ENCODE measurements around the gene RFX5.

The RFX5 gene

DNA sequence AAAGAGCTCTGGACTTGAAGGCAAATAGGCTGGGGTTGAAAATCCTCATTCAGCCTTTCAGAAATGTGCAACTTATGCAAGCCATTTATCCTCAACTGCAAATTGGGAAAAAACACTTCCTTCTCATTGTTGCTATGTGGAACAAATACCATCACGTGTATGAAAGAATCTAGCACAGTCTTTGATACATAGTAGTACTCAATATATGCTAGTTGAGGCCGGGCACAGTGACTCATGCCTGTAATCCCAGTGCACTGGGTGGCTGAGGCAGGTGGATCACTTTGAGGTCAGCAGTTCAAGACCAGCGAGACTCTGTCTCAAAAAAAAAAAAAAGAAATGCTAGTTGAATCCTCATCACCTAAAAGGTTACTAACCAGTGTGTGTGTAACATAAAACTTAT lies 28.1 kb downstream of the RFX5 start:
- no peaks in the 10 kb centered on the region for H3K9me3 ChIP-seq (ENCODE audit: control insufficient read depth, insufficient read depth, low read length)
- no peaks in the 10 kb centered on the region for H3K4me1 ChIP-seq (ENCODE audit: insufficient read depth, low read length)
- no peaks in the 10 kb centered on the region; the same call in 1 of the 2 replicates for H3K36me3 ChIP-seq (ENCODE audit: insufficient read depth, low read length)
- no peak overlapping the region for H3K9ac ChIP-seq (ENCODE audit: low read depth, low read length)

DNA sequence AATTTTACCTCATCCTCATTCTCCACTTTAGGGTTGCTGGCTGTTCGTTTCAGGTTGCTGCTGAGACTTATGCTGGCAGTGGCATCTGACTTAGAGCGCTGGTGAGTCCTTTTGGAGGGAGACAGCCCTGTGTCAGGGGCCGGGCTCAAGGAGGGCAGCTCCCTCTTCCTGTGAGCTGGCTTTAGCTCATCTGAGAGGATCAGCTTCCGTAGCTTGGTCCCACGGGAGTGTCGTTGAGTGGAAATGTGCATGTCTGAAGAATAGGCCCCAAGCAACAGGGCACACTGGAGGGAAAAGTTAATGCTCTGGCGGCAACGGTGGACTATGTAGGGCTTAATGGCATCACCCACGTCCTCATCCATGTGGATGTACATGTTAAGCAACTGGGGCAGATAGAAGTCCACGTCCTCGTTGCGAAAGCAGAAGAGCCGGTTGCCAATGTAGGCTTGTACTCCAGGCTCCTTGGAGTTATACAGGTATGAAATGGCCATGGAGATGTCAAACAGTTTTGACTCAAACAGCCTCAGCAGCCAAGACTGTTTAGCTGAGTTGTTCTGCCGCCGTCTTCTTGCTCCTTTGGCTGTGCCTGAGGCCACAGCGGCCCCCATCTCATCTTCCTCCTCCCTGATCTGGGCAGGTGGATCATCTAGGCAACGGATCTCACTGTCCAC lies 31.4 kb downstream of the RFX5 start:
- peaks cover 16% of the 10 kb centered on the region for H3K4me1 ChIP-seq (ENCODE audit: insufficient read depth, low read length)
- no peaks in the 10 kb centered on the region for H3K9me3 ChIP-seq (ENCODE audit: control insufficient read depth, insufficient read depth, low read length)
- H3K36me3 ChIP-seq (ENCODE audit: insufficient read depth, low read length): peaks cover 2% of the 10 kb centered on the region; the same call in 1 of the 2 replicates
- no peak overlapping the region for H3K9ac ChIP-seq (ENCODE audit: low read depth, low read length)

GRCh38 chr1:151314137-151314875 lies 32.7 kb downstream of the RFX5 start:
- H3K36me3 ChIP-seq (ENCODE audit: insufficient read depth, low read length): peaks cover 2% of the 10 kb centered on the region; the same call in 1 of the 2 replicates

GRCh38 chr1:151313501-151313900 lies 33.6 kb downstream of the RFX5 start:
- peaks cover 4% of the 10 kb centered on the region; the same call in 1 of the 2 replicates for H3K36me3 ChIP-seq (ENCODE audit: insufficient read depth, low read length)
- H3K9ac ChIP-seq (ENCODE audit: low read depth, low read length): no peak overlapping the region
- H3K4me1 ChIP-seq (ENCODE audit: insufficient read depth, low read length): peaks cover 33% of the 10 kb centered on the region
- H3K9me3 ChIP-seq (ENCODE audit: control insufficient read depth, insufficient read depth, low read length): no peaks in the 10 kb centered on the region

More at GRCh38 chr1:151314137-151314875, 32.7 kb downstream of the RFX5 start:
- Histone ChIP-seq H3K4me1 (ENCODE audit: insufficient read depth, low read length) (peaks cover 30% of the 10 kb centered on the region), H3K9ac (ENCODE audit: low read depth, low read length) (no peak overlapping the region), H3K9me3 (ENCODE audit: control insufficient read depth, insufficient read depth, low read length) (no peaks in the 10 kb centered on the region)

DNA sequence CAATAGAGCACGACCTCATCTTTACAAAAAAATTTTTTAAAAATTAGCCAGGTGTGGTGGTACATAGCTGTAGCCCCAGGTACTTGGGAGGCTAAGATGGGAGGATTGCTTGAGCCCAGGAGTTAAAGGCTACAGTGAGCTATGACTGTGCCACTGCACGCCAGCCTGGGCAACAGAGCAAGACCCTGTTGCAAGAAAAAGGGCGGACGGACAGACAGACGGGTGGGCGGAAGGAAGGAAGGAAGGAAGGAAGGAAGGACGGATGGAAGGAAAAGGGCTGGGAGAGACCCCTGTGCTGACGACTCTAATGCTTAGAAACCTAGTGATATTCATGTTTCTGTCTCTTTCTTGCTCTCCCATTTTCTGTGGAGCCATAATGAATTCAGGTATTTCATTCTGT lies 34.2 kb downstream of the RFX5 start:
- Histone ChIP-seq H3K9ac (ENCODE audit: low read depth, low read length) (no peak overlapping the region), H3K4me1 (ENCODE audit: insufficient read depth, low read length) (peaks cover 33% of the 10 kb centered on the region), H3K36me3 (ENCODE audit: insufficient read depth, low read length) (peaks cover 5% of the 10 kb centered on the region; the same call in 1 of the 2 replicates), H3K9me3 (ENCODE audit: control insufficient read depth, insufficient read depth, low read length) (no peaks in the 10 kb centered on the region)

- Histone ChIP-seq H3K4me1 (ENCODE audit: insufficient read depth, low read length) (peaks cover 33% of the 10 kb centered on the region), H3K9ac (ENCODE audit: low read depth, low read length) (no peak overlapping the region), H3K36me3 (ENCODE audit: insufficient read depth, low read length) (peaks cover 5% of the 10 kb centered on the region), H3K9me3 (ENCODE audit: control insufficient read depth, insufficient read depth, low read length) (no peaks in the 10 kb centered on the region)
Measured at GRCh38 chr1:151312411-151312810, 34.6 kb downstream of the RFX5 start.

- Histone ChIP-seq H3K36me3 (ENCODE audit: insufficient read depth, low read length) (peaks cover 5% of the 10 kb centered on the region), H3K9ac (ENCODE audit: low read depth, low read length) (no peak overlapping the region), H3K9me3 (ENCODE audit: control insufficient read depth, insufficient read depth, low read length) (no peaks in the 10 kb centered on the region), H3K4me1 (ENCODE audit: insufficient read depth, low read length) (peaks cover 33% of the 10 kb centered on the region)
Measured at GRCh38 chr1:151311589-151312331, 35.3 kb downstream of the RFX5 start.

DNA sequence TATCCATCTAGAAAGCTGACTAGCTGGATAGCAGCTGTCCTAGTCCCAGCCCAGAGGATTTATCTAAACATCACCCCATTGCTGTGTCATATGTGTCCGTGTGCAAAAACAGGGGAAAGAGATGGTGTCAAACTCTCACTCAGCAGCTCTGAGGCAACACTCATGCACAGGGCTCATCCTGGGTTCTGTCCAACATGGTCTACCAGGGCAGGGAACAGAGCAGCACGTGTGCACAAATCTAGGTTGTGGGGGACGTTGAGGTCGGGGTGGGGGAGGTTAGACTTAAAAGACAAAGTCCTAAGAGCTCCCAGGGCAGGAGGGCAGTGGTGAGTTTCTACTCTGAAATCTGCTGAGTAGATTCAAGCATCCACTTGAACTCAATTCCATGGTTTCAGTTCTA lies 36.0 kb downstream of the RFX5 start:
- Histone ChIP-seq H3K9ac (ENCODE audit: low read depth, low read length) (no peak overlapping the region), H3K9me3 (ENCODE audit: control insufficient read depth, insufficient read depth, low read length) (no peaks in the 10 kb centered on the region), H3K36me3 (ENCODE audit: insufficient read depth, low read length) (peaks cover 9% of the 10 kb centered on the region), H3K4me1 (ENCODE audit: insufficient read depth, low read length) (peaks cover 33% of the 10 kb centered on the region)

- Histone ChIP-seq H3K9ac (ENCODE audit: low read depth, low read length) (peak overlapping the region; percentile 8; the same call in 1 of the 2 replicates), H3K4me1 (ENCODE audit: insufficient read depth, low read length) (peaks cover 33% of the 10 kb centered on the region), H3K9me3 (ENCODE audit: control insufficient read depth, insufficient read depth, low read length) (no peaks in the 10 kb centered on the region), H3K36me3 (ENCODE audit: insufficient read depth, low read length) (peaks cover 12% of the 10 kb centered on the region)
Measured at GRCh38 chr1:151309811-151310323, 37.2 kb downstream of the RFX5 start.

GRCh38 chr1:151294742-151295462 lies 52.1 kb downstream of the RFX5 start:
- Histone ChIP-seq H3K9ac (ENCODE audit: low read depth, low read length) (peak overlapping the region; percentile 5; the same call in 1 of the 2 replicates), H3K9me3 (ENCODE audit: control insufficient read depth, insufficient read depth, low read length) (no peaks in the 10 kb centered on the region), H3K36me3 (ENCODE audit: insufficient read depth, low read length) (peaks cover 22% of the 10 kb centered on the region), H3K4me1 (ENCODE audit: insufficient read depth, low read length) (peaks cover 21% of the 10 kb centered on the region)

DNA sequence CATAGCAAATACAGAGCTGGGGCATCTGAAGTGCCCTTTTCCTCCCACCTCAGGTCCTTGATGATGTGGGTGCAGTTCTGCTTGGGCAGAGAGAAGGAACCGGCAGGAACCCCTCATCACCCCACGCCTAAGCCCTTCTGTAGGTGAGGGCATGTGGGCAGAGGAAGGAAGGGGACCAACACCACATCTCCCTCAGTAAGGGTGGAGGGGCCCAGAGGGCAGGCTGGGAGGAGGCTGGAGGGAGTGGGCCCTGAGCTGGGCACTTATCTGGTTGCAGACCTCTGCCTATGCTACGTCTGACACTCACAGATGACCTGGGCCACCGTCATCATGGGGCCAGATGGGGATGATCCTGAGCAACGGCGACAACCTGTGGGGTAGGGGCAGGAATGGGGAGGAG lies 54.0 kb downstream of the RFX5 start:
- Histone ChIP-seq H3K36me3 (ENCODE audit: insufficient read depth, low read length) (peaks cover 23% of the 10 kb centered on the region), H3K4me1 (ENCODE audit: insufficient read depth, low read length) (peaks cover 21% of the 10 kb centered on the region), H3K9me3 (ENCODE audit: control insufficient read depth, insufficient read depth, low read length) (no peaks in the 10 kb centered on the region), H3K9ac (ENCODE audit: low read depth, low read length) (no peak overlapping the region)

DNA sequence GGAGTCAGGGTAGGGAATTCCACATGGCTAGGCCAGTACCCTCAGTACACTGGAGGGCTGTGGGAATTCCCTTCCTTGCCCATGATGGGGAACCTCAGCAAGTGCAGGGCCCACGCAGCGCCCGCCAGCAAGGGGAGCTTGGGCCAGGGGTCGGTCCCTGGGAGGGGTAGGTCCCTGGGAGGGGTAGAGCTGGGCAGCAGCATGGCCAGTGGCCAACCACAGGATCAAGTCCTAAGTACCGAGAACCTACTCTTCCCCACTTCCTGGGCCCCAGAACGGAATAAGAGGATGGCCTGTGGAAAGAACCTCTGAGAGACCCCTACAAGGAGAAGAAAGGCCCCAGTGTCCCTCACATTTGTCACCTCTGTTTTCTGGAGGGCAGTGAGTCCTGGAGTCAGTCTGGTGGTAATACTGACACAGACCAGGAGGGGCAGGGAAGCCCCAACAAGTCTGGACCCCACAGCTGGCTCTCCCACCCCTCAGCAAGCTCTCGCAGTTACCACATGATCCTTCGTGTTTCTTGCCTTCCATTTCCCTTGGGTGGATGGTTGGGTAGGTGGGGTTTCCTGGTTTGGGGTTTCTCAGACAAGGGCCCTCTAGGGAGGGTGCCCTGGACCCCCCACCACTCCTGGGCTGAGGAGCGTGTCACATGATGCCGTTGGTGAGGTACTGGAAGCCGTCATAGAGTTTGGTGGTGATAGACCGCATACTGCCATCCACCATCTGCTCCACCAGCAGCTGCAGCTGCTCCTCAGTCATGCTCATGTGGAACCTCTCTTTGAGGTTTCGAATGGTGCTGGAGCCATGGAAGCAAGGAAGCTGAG lies 54.6 kb downstream of the RFX5 start:
- Histone ChIP-seq H3K4me1 (ENCODE audit: insufficient read depth, low read length) (peaks cover 21% of the 10 kb centered on the region), H3K9ac (ENCODE audit: low read depth, low read length) (no peak overlapping the region), H3K36me3 (ENCODE audit: insufficient read depth, low read length) (peaks cover 26% of the 10 kb centered on the region)

GRCh38 chr1:151290709-151291303 lies 56.2 kb downstream of the RFX5 start:
- Histone ChIP-seq H3K36me3 (ENCODE audit: insufficient read depth, low read length) (peaks cover 37% of the 10 kb centered on the region), H3K9ac (ENCODE audit: low read depth, low read length) (no peak overlapping the region), H3K4me1 (ENCODE audit: insufficient read depth, low read length) (peaks cover 21% of the 10 kb centered on the region), H3K9me3 (ENCODE audit: control insufficient read depth, insufficient read depth, low read length) (no peaks in the 10 kb centered on the region)

More for the DNA sequence above, 54.6 kb downstream of the RFX5 start:
- H3K9me3 ChIP-seq (ENCODE audit: control insufficient read depth, insufficient read depth, low read length): no peaks in the 10 kb centered on the region
